H1 (cell line): ENCODE measurements around the gene TMEM89. TPM values are rescaled to one million over a fixed set of nuclear protein-coding genes. Genes with fewer than 3 reads are reported as not detected.

Experiments
- ASH2L ChIP-seq: fragments of 200-600, 300-600 bp; sonication (generic); IDR thresholded peaks from one replicate; pipeline ENCODE4 v1.7.1; 2017; ENCODE audit warnings: low read length
- ATF2 ChIP-seq: IDR thresholded peaks from 2 replicates; pipeline ENCODE4 v1.6.1; 2012; ENCODE audit warnings: low read length, inconsistent platforms
- ATF3 ChIP-seq: IDR thresholded peaks from 2 replicates; pipeline ENCODE4 v1.6.1; 2011; ENCODE audit warnings: low read depth, mild to moderate bottlenecking, low read length; ENCODE audit not compliant: insufficient read depth
- BACH1 ChIP-seq: IDR thresholded peaks from 2 replicates; pipeline ENCODE4 v1.6.1; 2012; ENCODE audit warnings: low read length, improper control_type of control experiment
- BRCA1 ChIP-seq: IDR thresholded peaks from 2 replicates; pipeline ENCODE4 v1.6.1; 2012; ENCODE audit warnings: low read depth, low read length, improper control_type of control experiment
- CBX8 ChIP-seq: fragments of 300-800, 300-1000 bp; sonication (generic); IDR thresholded peaks from 2 replicates; pipeline ENCODE4 v1.7.1; 2016; ENCODE audit warnings: low read depth, low read length, borderline replicate concordance
- CHD1 ChIP-seq: IDR thresholded peaks from 2 replicates; pipeline ENCODE4 v1.6.1; 2012; ENCODE audit warnings: low read depth, low read length, improper control_type of control experiment
- EP300 ChIP-seq, 2 experiments: IDR thresholded peaks; 1 replicate in 1 of 2; 2 replicates in 1 of 2; pipeline ENCODE4 v1.6.1; 2011 to 2012; ENCODE audit warnings: low read depth in 2 of 2, low read length in 2 of 2, mild to moderate bottlenecking in 2 of 2, borderline replicate concordance in 1 of 2, inconsistent platforms in 1 of 2, moderate library complexity in 1 of 2
- FOSL1 ChIP-seq: IDR thresholded peaks from 2 replicates; pipeline ENCODE4 v1.6.1; 2011; ENCODE audit warnings: mild to moderate bottlenecking, low read depth, low read length, moderate library complexity; ENCODE audit not compliant: insufficient read depth
- HDAC2 ChIP-seq, 2 experiments: fragments of 300-600 bp in 1 of 2; sonication (generic) in 1 of 2; IDR thresholded peaks; 2 replicates each; pipeline ENCODE4 v1.6.1; 2011 to 2012; ENCODE audit warnings: low read depth in 2 of 2, low read length in 2 of 2, mild to moderate bottlenecking in 2 of 2, moderate library complexity in 2 of 2, borderline replicate concordance in 1 of 2, inconsistent platforms in 1 of 2
- MAFK ChIP-seq: IDR thresholded peaks from 2 replicates; pipeline ENCODE4 v1.6.1; 2012; ENCODE audit warnings: low read depth, mild to moderate bottlenecking, improper control_type of control experiment, low read length
- NANOG ChIP-seq: IDR thresholded peaks from 2 replicates; pipeline ENCODE4 v1.6.1; 2011; ENCODE audit warnings: low read length, low read depth, mild to moderate bottlenecking, inconsistent platforms; ENCODE audit not compliant: insufficient read depth, poor library complexity, severe bottlenecking
- NRF1 ChIP-seq: IDR thresholded peaks from 2 replicates; pipeline ENCODE4 v1.6.1; 2011; ENCODE audit warnings: mild to moderate bottlenecking, low read depth, low read length, improper control_type of control experiment
- RAD21 ChIP-seq, 2 experiments: IDR thresholded peaks in 1 of 2; conservative IDR thresholded peaks in 1 of 2; 2 replicates each; pipeline ENCODE4 v1.6.1; 2011; ENCODE audit warnings: low read depth in 2 of 2, low read length in 2 of 2, improper control_type of control experiment in 1 of 2, inconsistent platforms in 1 of 2, mild to moderate bottlenecking in 1 of 2, moderate library complexity in 1 of 2
- RBBP5 ChIP-seq: IDR thresholded peaks from 2 replicates; pipeline ENCODE4 v1.7.1; 2012; ENCODE audit warnings: low read depth, mild to moderate bottlenecking, inconsistent platforms, low read length, moderate library complexity, borderline replicate concordance
- RFX5 ChIP-seq: IDR thresholded peaks from 2 replicates; pipeline ENCODE4 v1.6.1; 2011; ENCODE audit warnings: low read depth, low read length, improper control_type of control experiment, borderline replicate concordance
- SIRT6 ChIP-seq: IDR thresholded peaks from one replicate; pipeline ENCODE4 v1.7.1; 2012; ENCODE audit warnings: low read length, inconsistent platforms
- SP1 ChIP-seq: IDR thresholded peaks from 2 replicates; pipeline ENCODE4 v1.6.1; 2011; ENCODE audit warnings: low read depth, low read length
- SP4 ChIP-seq: IDR thresholded peaks from 2 replicates; pipeline ENCODE4 v1.6.1; 2012; ENCODE audit warnings: low read length, inconsistent platforms
- YY1 ChIP-seq: IDR thresholded peaks from 2 replicates; pipeline ENCODE4 v1.6.1; 2011; ENCODE audit warnings: low read depth, mild to moderate bottlenecking, low read length
- ZNF274 ChIP-seq: IDR thresholded peaks from 2 replicates; pipeline ENCODE4 v1.7.0; 2012; ENCODE audit warnings: low read length, borderline replicate concordance; ENCODE audit errors: extremely low read depth
- polyA plus RNA-seq, 7 experiments: library from polyadenylated mRNA; depleted of rRNA in 3 of 7; stranded (reverse) in 5 of 7; unstranded in 2 of 7; fragments of >200 nt in 5 of 7; fragments of 200-250 nt in 2 of 7; gene quantifications; 1 replicate in 5 of 7; 2 replicates in 1 of 7; 4 replicates in 1 of 7; pipeline versions ENCODE4 v1.2.1 to v1.2.3, GENCODE V29; 2011 to 2013; ENCODE audit warnings: missing spikeins in 2 of 7, mixed read lengths in 2 of 7
- total RNA-seq: library from RNA; stranded (reverse); fragmentation: NEBNext Ultra II Directional; extraction: Animal tissue kit (Norgen Biotek cat#: 25700); gene quantifications from 2 replicates; pipeline ENCODE4 v1.2.1, GENCODE V29; 2021

The TMEM89 gene
- total and polyA plus RNA-seq, 2 of the 8 experiments (the other 6 are each of a cell fraction or from before 2014, with no cell fraction given) = not detected

- TF ChIP-seq RAD21 (IDR thresholded peaks at IDR 0.05 in 1 of 2, conservative IDR thresholded peaks at IDR 0.05 in 1 of 2; ENCODE audit: low read depth in 2 of 2, low read length in 2 of 2) = 0 out of 4 replicates have a peak, but pooled peaks have one; percentile 10 to 13
- TF ChIP-seq ATF3 = no peak
- peak; percentile 77 for TF ChIP-seq BACH1
- peak in 1 of 2 experiments; percentile 85; a peak in 1 of 3 replicates for TF ChIP-seq EP300 (IDR thresholded peaks at IDR 0.05; ENCODE audit: borderline replicate concordance in 1 of 2, low read depth in 2 of 2, low read length in 2 of 2)
- peak; percentile 100 for TF ChIP-seq ATF2
- TF ChIP-seq MAFK = no peak
- TF ChIP-seq BRCA1 = no peak
- TF ChIP-seq SP1 = peak; percentile 81; the same call in 1 of the 2 replicates
- peak; percentile 49; the same call in 1 of the 2 replicates for TF ChIP-seq RFX5
- TF ChIP-seq ZNF274 = no peak
- TF ChIP-seq ASH2L = peak; percentile 91
- TF ChIP-seq CBX8 = no peak
- no peak for TF ChIP-seq RBBP5
- no peak for TF ChIP-seq FOSL1
- TF ChIP-seq CHD1 = no peak
- peak; percentile 69; the same call in 1 of the 2 replicates for TF ChIP-seq YY1
- TF ChIP-seq HDAC2 (IDR thresholded peaks at IDR 0.05; ENCODE audit: borderline replicate concordance in 1 of 2, low read depth in 2 of 2, low read length in 2 of 2) = peak in 1 of 2 experiments; percentile 75; a peak in 1 of 4 replicates
- peak; percentile 29; the same call in 1 of the 2 replicates for TF ChIP-seq NRF1
- TF ChIP-seq SP4 = peak; percentile 35; the same call in 1 of the 2 replicates
- TF ChIP-seq NANOG = peak; percentile 55
- no peak for TF ChIP-seq SIRT6
Observed at GRCh38 chr3:48663489-48664312, 42.1 kb upstream of the TMEM89 start (continued).
